Endothelial cell of umbilical vein (primary cell): ENCODE data around the gene RASGEF1C. TPM values are rescaled to one million over a fixed set of nuclear protein-coding genes. Genes with fewer than 3 reads are reported as not detected.

Experiments
- BruUV-seq: library from RNA; stranded (reverse); fragments of 400-500 nt; replicated peaks from 2 replicates; lab custom pipeline; 2021; lab: Mats Ljungman, UMichigan
- CTCF ChIA-PET: fragments of 300-600, 350-600 bp; sonication (Branson Sonifier 250); formaldehyde crosslinking; loops from one replicate; lab custom pipeline; 2021; ENCODE audit warnings: antibody characterized with exemption, inconsistent platforms; lab: Charles Lee
- POLR2A ChIA-PET: fragments of 300-600, 350-600 bp; sonication (Branson Sonifier 250); formaldehyde crosslinking; loops from one replicate; lab custom pipeline; 2021; ENCODE audit warnings: antibody characterized with exemption, inconsistent platforms; lab: Charles Lee
- DNase-seq: peaks from one replicate; pipeline ENCODE4 v3.0.0-alpha.2; 2011; ENCODE audit warnings: low read depth, low spot score
- FAIRE-seq: peaks from 2 replicates; lab custom pipeline; 2011; peaks lifted over from hg19 to GRCh38; lab: Jason Lieb, UNC
- H2AFZ ChIP-seq: 2 replicates; pipeline ENCODE4 v1.6.0; 2012; ENCODE audit warnings: low read depth, low read length, control low read depth, inconsistent platforms
- H3K27ac ChIP-seq: 2 replicates; pipeline ENCODE4 v1.5.1; 2011; ENCODE audit warnings: low read depth, mild to moderate bottlenecking, control low read depth, low read length, moderate library complexity; ENCODE audit not compliant: insufficient read depth
- H3K27me3 ChIP-seq, 2 experiments: 2 replicates each; pipeline versions ENCODE4 v1.6.0 to v1.6.1; 2011; ENCODE audit warnings: low read length in 2 of 2, mixed read lengths in 1 of 2; ENCODE audit not compliant: control insufficient read depth in 2 of 2, insufficient read depth in 2 of 2
- H3K36me3 ChIP-seq, 2 experiments: 2 replicates in 1 of 2; 3 replicates in 1 of 2; pipeline ENCODE4 v1.5.1; 2011; ENCODE audit warnings: low read length in 2 of 2, mild to moderate bottlenecking in 1 of 2, moderate library complexity in 1 of 2; ENCODE audit not compliant: control insufficient read depth in 2 of 2, insufficient read depth in 2 of 2; ENCODE audit errors: extremely low read depth in 1 of 2
- H3K4me1 ChIP-seq: 3 replicates; pipeline ENCODE4 v1.5.1; 2011; ENCODE audit warnings: mild to moderate bottlenecking, low read length; ENCODE audit not compliant: control insufficient read depth, insufficient read depth; ENCODE audit errors: extremely low read depth
- H3K4me2 ChIP-seq: 2 replicates; pipeline ENCODE4 v1.6.1; 2011; ENCODE audit warnings: low read length, control low read depth, mixed read lengths; ENCODE audit not compliant: insufficient read depth
- H3K4me3 ChIP-seq, 3 experiments: fragments of 200-600 bp in 1 of 3; sonication (generic), shearing (Covaris generic) in 1 of 3; replicated peaks in 1 of 3; 2 replicates each; pipeline ENCODE4 v1.5.1; 2011 to 2016; ENCODE audit warnings: control low read depth in 3 of 3, low read length in 3 of 3, mild to moderate bottlenecking in 2 of 3, inconsistent platforms in 1 of 3, low read depth in 1 of 3, moderate library complexity in 1 of 3; ENCODE audit not compliant: insufficient read depth in 1 of 3
- H3K79me2 ChIP-seq: 2 replicates; pipeline ENCODE4 v1.6.0; 2012; ENCODE audit warnings: low read length, inconsistent platforms; ENCODE audit not compliant: control insufficient read depth, insufficient read depth
- H3K9ac ChIP-seq: replicated peaks from 2 replicates; pipeline ENCODE3; 2011; ENCODE audit warnings: low read length, control low read depth; ENCODE audit not compliant: insufficient read depth; ENCODE audit errors: extremely low read depth
- H3K9me1 ChIP-seq: replicated peaks from 3 replicates; pipeline ENCODE4 v1.6.0; 2011; ENCODE audit warnings: mild to moderate bottlenecking, low read length; ENCODE audit not compliant: control insufficient read depth, insufficient read depth; ENCODE audit errors: extremely low read depth
- H3K9me3 ChIP-seq: replicated peaks from 2 replicates; pipeline ENCODE4 v1.5.1; 2012; ENCODE audit warnings: low read length, inconsistent platforms; ENCODE audit not compliant: control insufficient read depth, insufficient read depth
- H4K20me1 ChIP-seq: replicated peaks from 2 replicates; pipeline ENCODE3; 2011; ENCODE audit warnings: mild to moderate bottlenecking, low read length; ENCODE audit not compliant: control insufficient read depth, insufficient read depth; ENCODE audit errors: extremely low read depth
- CTCF ChIP-seq, 2 donors: IDR thresholded peaks; 1 replicate in 1 of 2; 2 replicates in 1 of 2; pipeline ENCODE4 v1.5.1; 2011; ENCODE audit warnings: low read length in 2 of 2, mild to moderate bottlenecking in 2 of 2, moderate library complexity in 2 of 2, control low read depth in 1 of 2, inconsistent platforms in 1 of 2, low read depth in 1 of 2; ENCODE audit not compliant: insufficient read depth in 1 of 2; ENCODE audit errors: extremely low read depth in 1 of 2
- EZH2 ChIP-seq: IDR thresholded peaks from 2 replicates; pipeline ENCODE4 v1.6.1; 2012; ENCODE audit warnings: borderline replicate concordance, low read depth, mild to moderate bottlenecking, moderate library complexity, low read length, inconsistent platforms; ENCODE audit not compliant: severe bottlenecking
- FOS ChIP-seq: IDR thresholded peaks from 2 replicates; pipeline ENCODE4 v1.6.1; 2011; ENCODE audit warnings: mild to moderate bottlenecking, low read length, moderate library complexity, borderline replicate concordance; ENCODE audit not compliant: insufficient read depth
- GATA2 ChIP-seq: IDR thresholded peaks from 2 replicates; pipeline ENCODE4 v1.7.0; 2011; ENCODE audit warnings: low read depth, mild to moderate bottlenecking, moderate library complexity, mixed read lengths, low read length; ENCODE audit not compliant: insufficient read length, insufficient read depth
- JUN ChIP-seq: IDR thresholded peaks from 2 replicates; pipeline ENCODE4 v1.6.1; 2011; ENCODE audit warnings: borderline replicate concordance, low read depth; ENCODE audit not compliant: insufficient read length, insufficient read depth
- MAX ChIP-seq: IDR thresholded peaks from 2 replicates; pipeline ENCODE4 v1.6.1; 2011; ENCODE audit not compliant: insufficient read depth, insufficient read length
- MYC ChIP-seq: IDR thresholded peaks from one replicate; pipeline ENCODE4 v1.6.1; 2011; ENCODE audit warnings: mild to moderate bottlenecking, low read depth, low read length
- POLR2A ChIP-seq: IDR thresholded peaks from 2 replicates; pipeline ENCODE4 v1.6.1; 2012; ENCODE audit warnings: low read depth, mild to moderate bottlenecking, control low read depth, low read length
- POLR2AphosphoS5 ChIP-seq: IDR thresholded peaks from 2 replicates; pipeline ENCODE4 v1.6.1; 2012; ENCODE audit warnings: low read depth, mild to moderate bottlenecking, control low read depth, low read length, moderate library complexity; ENCODE audit not compliant: insufficient read depth
- dilution Hi-C: fragments of 300-500 bp; cut with MboI; formaldehyde crosslinking; loops from one replicate; pipeline ENCODE4 v1.15.0; 2019; ENCODE audit warnings: low sequenced_read_pairs; ENCODE audit not compliant: extremely low pct_ligation_motif_present
- intact Hi-C: fragments of 100-400 bp; cut with micrococcal nuclease; formaldehyde crosslinking; loops from one replicate; pipeline ENCODE4 v1.10.0; 2022
- polyA plus RNA-seq, 4 experiments: library from polyadenylated mRNA; depleted of rRNA in 3 of 4; stranded (reverse) in 3 of 4; unstranded in 1 of 4; fragments of >200 nt; gene quantifications; 2 replicates each; pipeline versions ENCODE4 v1.2.1 to v1.2.3, GENCODE V29; 2011 to 2012; ENCODE audit warnings: missing spikeins in 1 of 4
- total RNA-seq: library from RNA; stranded (reverse); gene quantifications from 2 replicates; pipeline ENCODE4 v1.2.3, GENCODE V29; 2021

Gene RASGEF1C
- total and polyA plus RNA-seq, 2 donors (not counting 3 experiments of a cell fraction or from before 2014, with no cell fraction given) = not detected

- BruUV-seq = no TSS peak
- no peaks in the 10 kb centered on the region for H3K79me2 ChIP-seq
- no peaks in the 10 kb centered on the region for H3K9me1 ChIP-seq
- intact Hi-C loops (no loop called here), dilution Hi-C loops (no loop called here)
- no peak for TF ChIP-seq FOS
- no peak for TF ChIP-seq CTCF (IDR thresholded peaks at IDR 0.05; ENCODE audit: extremely low read depth in 1 of 2, insufficient read depth in 1 of 2, low read depth in 1 of 2, low read length in 2 of 2)
- no peak for TF ChIP-seq JUN
- no peak for TF ChIP-seq POLR2A
- no peak for TF ChIP-seq MYC
- no peak for TF ChIP-seq GATA2
- TF ChIP-seq POLR2AphosphoS5 = no peak
- TF ChIP-seq MAX = no peak
- TF ChIP-seq EZH2 = no peak
- POLR2A ChIA-PET = no interaction called here
- CTCF ChIA-PET = no interaction called here
- DNase-seq (no peak), FAIRE-seq (no peak)
- H3K9me3 ChIP-seq = no peaks in the 10 kb centered on the region
- H4K20me1 ChIP-seq = no peaks in the 10 kb centered on the region
- no peaks in the 10 kb centered on the region for H3K27me3 ChIP-seq
- H2AFZ ChIP-seq = no peak overlapping the region
- H3K4me3 ChIP-seq = no peak overlapping the region
- no peaks in the 10 kb centered on the region for H3K36me3 ChIP-seq
- H3K9ac ChIP-seq = no peak overlapping the region
- no peak overlapping the region for H3K27ac ChIP-seq
- H3K4me2 ChIP-seq = no peak overlapping the region
- H3K4me1 ChIP-seq = no peaks in the 10 kb centered on the region
Measured at GRCh38 chr5:180137401-180138213, 71.4 kb downstream of the RASGEF1C start.
